Skeletal muscle tissue (tissue), 4 donors: ENCODE measurements around the gene ZNF879. TPM values are rescaled to one million over a fixed set of nuclear protein-coding genes. Genes with fewer than 3 reads are reported as not detected.
A peak's percentile ranks its signal among the peaks of the same experiment; 100 is the strongest.

Experiments
- H3K27ac ChIP-seq: one replicate; pipeline ENCODE4 v1.7.0; 2013; ENCODE audit warnings: mild to moderate bottlenecking, low read depth, low read length, inconsistent platforms
- H3K27me3 ChIP-seq, 3 donors: one replicate each; pipeline ENCODE4 v1.7.0; 2013; ENCODE audit warnings: low read length in 3 of 3; ENCODE audit not compliant: control insufficient read depth in 3 of 3, insufficient read depth in 3 of 3
- H3K36me3 ChIP-seq, 3 donors: one replicate each; pipeline ENCODE4 v1.7.0; 2013; ENCODE audit warnings: low read length in 3 of 3; ENCODE audit not compliant: control insufficient read depth in 3 of 3, insufficient read depth in 3 of 3
- H3K4me1 ChIP-seq, 3 donors: one replicate each; pipeline ENCODE4 v1.7.0; 2013; ENCODE audit warnings: low read length in 3 of 3, mild to moderate bottlenecking in 3 of 3; ENCODE audit not compliant: control insufficient read depth in 3 of 3, insufficient read depth in 3 of 3
- H3K4me3 ChIP-seq, 3 donors: one replicate each; pipeline ENCODE4 v1.7.0; 2013; ENCODE audit warnings: low read length in 3 of 3
- H3K9ac ChIP-seq, 3 donors: one replicate each; pipeline ENCODE4 v1.7.0; 2013; ENCODE audit warnings: low read length in 3 of 3, mild to moderate bottlenecking in 3 of 3, moderate library complexity in 2 of 3, low read depth in 1 of 3
- H3K9me3 ChIP-seq, 3 donors: one replicate each; pipeline ENCODE4 v1.7.0; 2013; ENCODE audit warnings: low read length in 3 of 3; ENCODE audit not compliant: control insufficient read depth in 3 of 3
- total RNA-seq: library from RNA; depleted of rRNA; stranded (reverse); fragments of >200 nt; gene quantifications from one replicate; pipeline ENCODE4 v1.2.3, GENCODE V29; 2014
- donor health status: Osteomylitis.

Gene ZNF879
- total RNA-seq, 1 donor from 2014 or later = 4.7 TPM

- H3K27ac ChIP-seq = no peak overlapping the region
- no peak overlapping the region for H3K9ac ChIP-seq
- no peaks in the 10 kb centered on the region for H3K27me3 ChIP-seq
- H3K36me3 ChIP-seq = no peaks in the 10 kb centered on the region
- no peak overlapping the region for H3K4me3 ChIP-seq
- peaks cover 1 to 3% (median 3%) of the 10 kb centered on the region in 3 donors for H3K9me3 ChIP-seq
- H3K4me1 ChIP-seq = no peaks in the 10 kb centered on the region
Measured at GRCh38 chr5:179006564-179006963, 17.0 kb upstream of the ZNF879 start.

DNA sequence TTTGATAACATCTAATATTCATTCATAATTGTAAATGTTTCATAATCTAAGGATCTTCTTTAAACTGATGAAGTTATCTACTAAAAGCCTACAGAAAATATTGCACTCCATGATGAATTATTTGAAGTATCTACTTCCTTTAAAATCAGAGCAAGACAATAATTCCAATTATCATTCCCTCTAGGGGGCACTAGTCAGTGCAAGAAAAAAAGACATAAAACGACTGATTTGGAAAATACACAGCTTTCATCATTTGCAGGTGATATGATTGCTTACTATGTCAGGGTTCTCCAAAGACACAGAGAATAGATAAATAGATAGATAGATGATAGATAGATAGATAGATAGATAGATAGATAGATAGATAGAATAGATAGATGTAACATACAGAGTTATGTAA is 14.9 kb upstream of the ZNF879 start:
- H3K27ac ChIP-seq = no peak overlapping the region
- no peaks in the 10 kb centered on the region for H3K27me3 ChIP-seq
- no peaks in the 10 kb centered on the region for H3K36me3 ChIP-seq
- no peak overlapping the region for H3K4me3 ChIP-seq
- H3K4me1 ChIP-seq = no peaks in the 10 kb centered on the region
- no peak overlapping the region for H3K9ac ChIP-seq
- peaks cover 4 to 13% (median 6%) of the 10 kb centered on the region in 3 donors for H3K9me3 ChIP-seq

GRCh38 chr5:179033004-179033580 is 9.5 kb downstream of the ZNF879 start:
- Histone ChIP-seq H3K36me3 (peaks cover 59 to 65% (median 64%) of the 10 kb centered on the region in 3 donors), H3K4me1 (no peaks in the 10 kb centered on the region), H3K4me3 (peak overlapping the region in 1 of 3 donors; percentile 61), H3K9me3 (peaks cover 46 to 84% (median 54%) of the 10 kb centered on the region in 3 donors), H3K9ac (no peak overlapping the region), H3K27me3 (no peaks in the 10 kb centered on the region), H3K27ac (no peak overlapping the region)

DNA sequence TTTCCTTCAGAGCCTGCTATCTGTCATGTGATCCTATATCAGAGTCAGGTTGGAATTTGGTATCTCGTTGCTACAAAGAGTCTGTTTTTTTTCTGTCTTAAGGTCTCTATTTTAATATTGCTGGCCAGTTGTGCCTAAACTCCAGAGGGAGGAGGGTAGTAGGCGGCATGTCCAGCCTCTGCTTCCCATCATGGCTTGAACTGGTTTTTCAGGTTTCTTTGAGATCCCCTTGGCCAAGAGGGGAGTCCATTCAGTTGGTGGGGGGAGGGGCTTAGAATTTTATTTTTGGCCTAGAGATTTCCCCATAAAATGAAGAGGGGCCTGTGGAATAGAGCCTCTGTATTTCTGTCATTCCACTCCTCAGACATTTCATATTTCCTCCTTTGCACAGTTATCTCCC is 21.2 kb downstream of the ZNF879 start:
- Histone ChIP-seq H3K9me3 (peaks cover 0 to 6% (median 2%) of the 10 kb centered on the region in 3 donors), H3K4me1 (no peaks in the 10 kb centered on the region), H3K9ac (no peak overlapping the region), H3K4me3 (no peak overlapping the region), H3K36me3 (no peaks in the 10 kb centered on the region), H3K27me3 (no peaks in the 10 kb centered on the region), H3K27ac (no peak overlapping the region)

DNA sequence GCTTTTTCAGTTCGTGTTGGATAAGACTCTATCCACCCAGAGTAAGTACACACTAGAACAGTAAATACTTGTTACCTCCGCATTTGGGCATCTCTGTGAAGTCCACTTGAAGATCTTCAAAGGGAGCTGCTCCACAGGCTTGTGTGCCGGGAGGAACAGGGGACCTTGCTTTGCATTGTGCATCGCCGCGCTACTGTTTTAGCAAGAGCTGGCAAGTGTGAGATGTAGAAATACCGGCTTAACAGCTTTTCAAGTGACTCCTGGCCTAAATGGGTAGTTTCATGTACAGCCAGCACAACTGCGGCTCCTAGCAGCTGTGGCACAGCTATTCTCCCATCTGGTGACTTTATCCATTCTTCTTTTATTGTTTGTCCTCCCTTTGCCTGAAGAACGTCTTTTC is 28.2 kb downstream of the ZNF879 start:
- no peak overlapping the region for H3K4me3 ChIP-seq
- no peak overlapping the region for H3K27ac ChIP-seq
- H3K36me3 ChIP-seq = no peaks in the 10 kb centered on the region
- peaks cover 0 to 2% (median 0%) of the 10 kb centered on the region in 3 donors for H3K9me3 ChIP-seq
- no peak overlapping the region for H3K9ac ChIP-seq
- no peaks in the 10 kb centered on the region for H3K4me1 ChIP-seq
- H3K27me3 ChIP-seq = no peaks in the 10 kb centered on the region

DNA sequence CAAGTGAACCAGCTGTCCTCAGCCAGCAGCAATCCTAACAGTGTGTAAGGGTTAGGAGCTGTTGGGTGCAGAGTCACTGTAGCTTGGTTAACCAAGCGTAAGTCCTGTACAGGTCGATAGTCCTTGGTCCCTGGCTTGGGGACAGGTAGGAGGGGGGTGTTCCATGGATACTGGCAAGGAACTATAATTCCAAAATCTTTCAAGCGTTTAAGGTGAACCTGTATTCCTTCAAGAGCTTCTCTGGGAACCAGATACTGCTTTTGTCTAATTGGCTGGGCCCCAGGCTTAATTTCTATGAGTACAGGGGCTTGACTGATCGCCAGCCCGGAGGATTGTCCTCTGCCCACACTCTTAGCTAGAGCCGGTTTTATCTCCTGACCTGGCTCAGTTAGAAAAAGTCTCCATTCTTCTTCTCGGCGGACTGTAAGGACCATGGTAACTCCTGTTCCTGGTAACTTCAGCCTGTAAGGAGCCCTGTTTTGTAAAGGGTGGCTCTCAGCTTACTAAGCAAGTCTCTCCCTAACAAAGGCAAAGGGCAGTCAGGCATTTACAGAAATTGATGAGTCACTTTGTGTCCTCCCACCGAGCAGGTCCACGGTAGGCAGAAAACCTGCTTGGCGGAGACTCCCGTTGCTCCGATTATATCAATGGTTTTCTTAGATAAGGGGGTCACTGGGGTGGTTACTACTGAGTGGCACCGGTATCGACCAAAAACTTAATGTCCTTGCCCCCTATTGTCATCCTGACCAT is 30.6 kb downstream of the ZNF879 start:
- Histone ChIP-seq H3K9ac (no peak overlapping the region), H3K36me3 (no peaks in the 10 kb centered on the region), H3K4me3 (no peak overlapping the region), H3K27ac (no peak overlapping the region), H3K27me3 (no peaks in the 10 kb centered on the region), H3K9me3 (peaks cover 0 to 2% (median 0%) of the 10 kb centered on the region in 3 donors), H3K4me1 (no peaks in the 10 kb centered on the region)

DNA sequence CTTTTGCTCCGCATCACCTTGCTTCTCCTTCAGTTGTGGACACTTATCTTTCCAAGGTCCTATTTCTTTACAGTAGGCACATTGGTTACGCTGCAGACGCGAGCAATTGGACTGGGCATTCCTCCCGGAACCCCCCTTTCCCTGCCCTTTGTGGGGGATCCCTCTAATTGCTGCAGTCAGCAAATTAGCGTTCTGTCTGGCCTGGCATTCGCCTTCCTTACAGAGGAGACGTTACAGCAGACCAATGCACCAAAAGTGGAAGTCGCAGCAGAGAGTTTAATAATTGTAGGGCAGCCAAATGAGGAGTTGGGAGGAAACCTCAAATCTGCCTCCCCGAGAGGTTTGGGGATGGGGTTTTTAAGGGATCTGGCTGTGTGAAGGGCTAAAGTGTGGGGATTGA is 31.3 kb downstream of the ZNF879 start:
- H3K36me3 ChIP-seq = no peaks in the 10 kb centered on the region
- no peak overlapping the region for H3K27ac ChIP-seq
- no peak overlapping the region for H3K4me3 ChIP-seq
- no peak overlapping the region for H3K9ac ChIP-seq
- H3K9me3 ChIP-seq = peaks cover 0 to 2% (median 0%) of the 10 kb centered on the region in 3 donors
- H3K4me1 ChIP-seq = no peaks in the 10 kb centered on the region
- no peaks in the 10 kb centered on the region for H3K27me3 ChIP-seq

- Histone ChIP-seq H3K9me3 (peaks cover 0 to 2% (median 0%) of the 10 kb centered on the region in 3 donors), H3K4me1 (no peaks in the 10 kb centered on the region), H3K9ac (no peak overlapping the region), H3K27me3 (no peaks in the 10 kb centered on the region), H3K4me3 (no peak overlapping the region), H3K36me3 (no peaks in the 10 kb centered on the region), H3K27ac (no peak overlapping the region)
Measured at GRCh38 chr5:179055436-179055835, 31.8 kb downstream of the ZNF879 start.

DNA sequence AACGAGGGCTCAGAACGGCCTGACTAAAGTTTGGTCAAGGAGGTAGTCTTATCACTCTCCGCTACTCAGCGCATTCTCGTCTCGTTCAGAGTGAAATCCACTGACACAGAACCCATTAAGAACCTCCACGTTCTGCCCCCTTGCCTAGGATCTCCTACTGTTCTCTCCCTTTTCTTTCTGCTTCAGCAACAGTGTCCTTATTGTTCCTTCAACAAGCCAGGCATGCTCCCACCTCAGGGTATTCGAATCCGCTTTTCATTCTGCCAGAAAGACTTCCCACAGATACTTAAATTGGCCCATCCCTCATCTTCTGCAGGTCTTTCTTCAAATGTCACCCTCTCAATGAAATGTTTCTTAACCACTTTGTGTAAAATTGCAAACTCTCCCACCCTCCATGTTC is 32.2 kb downstream of the ZNF879 start:
- Histone ChIP-seq H3K4me3 (no peak overlapping the region), H3K36me3 (no peaks in the 10 kb centered on the region), H3K9me3 (peaks cover 0 to 2% (median 0%) of the 10 kb centered on the region in 3 donors), H3K4me1 (peaks cover under 1 to 2% (median 2%) of the 10 kb centered on the region in 3 donors), H3K27ac (no peak overlapping the region), H3K27me3 (no peaks in the 10 kb centered on the region), H3K9ac (no peak overlapping the region)
